ENCODE data around the gene TESK2. TPM values are rescaled to one million over a fixed set of nuclear protein-coding genes. Genes with fewer than 3 reads are reported as not detected.

The TESK2 gene
- total RNA-seq, 2 experiments from 2014 or later, result 3.0 to 4.4 TPM

DNA sequence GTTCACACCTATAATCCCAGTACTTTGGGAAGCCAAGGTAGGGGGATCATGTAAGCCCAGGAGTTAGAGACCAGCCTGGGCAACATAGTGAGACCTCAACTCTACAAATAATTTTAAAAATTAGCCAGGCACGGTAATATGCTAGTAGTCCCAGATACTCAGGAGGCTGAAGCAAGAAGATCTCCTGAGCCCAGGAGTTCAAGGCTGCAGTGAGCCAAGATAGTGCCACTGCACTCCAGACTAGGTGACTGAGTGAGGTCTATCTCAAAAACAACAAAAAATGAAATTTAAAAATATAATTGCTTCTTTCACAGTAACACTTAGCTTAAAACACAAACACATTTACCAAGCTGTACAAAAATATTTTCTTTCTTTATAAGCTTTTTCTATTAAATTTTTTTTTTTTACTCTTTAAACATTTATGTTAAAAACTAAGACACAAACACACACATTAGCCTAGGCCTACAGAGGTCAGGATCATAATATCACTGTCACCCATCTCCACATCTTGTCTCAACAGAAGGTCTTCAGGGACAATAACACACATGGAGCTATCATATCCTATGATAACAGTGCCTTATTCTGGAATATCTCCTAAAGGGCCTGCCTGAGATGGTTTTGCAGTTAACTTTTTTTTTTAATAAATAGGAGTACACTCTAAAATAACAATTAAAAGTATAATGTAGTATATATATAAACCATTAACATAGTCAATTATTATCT lies 43.9 kb downstream of the TESK2 start:
- Mint-ChIP-seq H3K36me3 (no peaks in the 10 kb centered on the region), H3K4me1 (no peaks in the 10 kb centered on the region), H3K27ac (no peak overlapping the region), H3K27me3 (no peaks in the 10 kb centered on the region), H3K9me3 (ENCODE audit: low read depth) (no peaks in the 10 kb centered on the region), H3K4me3 (no peak overlapping the region)
- DNase-seq (no peak), ATAC-seq (no peak)
- CTCF ChIA-PET, result interaction anchor here (1.4 kb wide), 1 partner anchor 90 kb away, joined by 4 read pairs; no protein-coding TSS in a partner anchor

DNA sequence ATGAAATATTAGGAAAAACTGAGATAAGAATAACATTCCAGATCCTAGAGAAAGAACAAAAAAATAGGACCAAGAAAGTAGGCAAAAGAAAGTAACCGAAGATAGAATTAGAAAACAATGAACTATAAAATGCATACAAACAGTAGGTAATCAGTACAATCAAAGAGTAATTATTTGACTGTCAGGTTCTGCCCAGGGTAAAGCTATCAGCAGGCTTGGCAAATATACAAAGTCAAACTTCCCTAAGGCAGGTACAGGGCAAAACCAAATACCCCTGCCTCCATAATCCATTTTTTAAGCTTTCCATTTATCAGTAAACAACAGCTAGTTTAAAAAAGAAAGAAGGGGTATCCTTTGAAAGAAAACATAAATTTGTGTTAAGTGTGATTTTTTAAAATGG lies 44.4 kb downstream of the TESK2 start:
- no peak for ATAC-seq
- Mint-ChIP-seq H3K27me3 (no peaks in the 10 kb centered on the region), H3K36me3 (no peaks in the 10 kb centered on the region), H3K27ac (no peak overlapping the region), H3K9me3 (ENCODE audit: low read depth) (no peaks in the 10 kb centered on the region), H3K4me1 (no peaks in the 10 kb centered on the region), H3K4me3 (no peak overlapping the region)
- CTCF ChIA-PET, result interaction anchor here (1.4 kb wide), 1 partner anchor 90 kb away, joined by 4 read pairs; no protein-coding TSS in a partner anchor
- DNase-seq, result no peak

DNA sequence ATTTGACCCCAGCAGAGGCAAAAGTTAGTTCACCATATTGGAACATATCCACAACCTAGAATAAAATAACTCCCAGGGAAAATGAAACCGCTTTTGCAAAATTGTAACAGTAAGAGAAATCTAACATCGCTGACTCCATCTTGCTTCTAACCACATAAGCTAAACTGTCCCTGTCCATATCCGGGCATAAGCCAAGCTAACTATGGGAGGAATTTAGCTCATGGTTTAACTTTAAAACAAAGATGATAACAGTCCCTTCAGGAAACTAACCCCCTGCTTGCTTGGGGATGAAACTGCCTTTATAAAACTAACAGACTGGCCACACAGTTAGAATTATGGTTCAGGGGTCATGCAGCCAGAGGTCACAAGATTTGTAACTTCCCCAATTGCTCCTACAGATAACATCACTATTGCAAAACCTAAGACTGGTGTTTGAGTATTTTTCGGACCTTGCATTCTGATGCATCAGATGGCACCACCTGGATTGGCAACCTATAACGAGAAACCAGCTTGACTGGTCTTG lies 46.3 kb downstream of the TESK2 start:
- Mint-ChIP-seq H3K27me3 (no peaks in the 10 kb centered on the region), H3K4me3 (no peak overlapping the region), H3K36me3 (no peaks in the 10 kb centered on the region), H3K9me3 (ENCODE audit: low read depth) (no peaks in the 10 kb centered on the region), H3K4me1 (no peaks in the 10 kb centered on the region), H3K27ac (no peak overlapping the region)
- no peak for ATAC-seq
- no peak for DNase-seq
- CTCF ChIA-PET, result no interaction called here

DNA sequence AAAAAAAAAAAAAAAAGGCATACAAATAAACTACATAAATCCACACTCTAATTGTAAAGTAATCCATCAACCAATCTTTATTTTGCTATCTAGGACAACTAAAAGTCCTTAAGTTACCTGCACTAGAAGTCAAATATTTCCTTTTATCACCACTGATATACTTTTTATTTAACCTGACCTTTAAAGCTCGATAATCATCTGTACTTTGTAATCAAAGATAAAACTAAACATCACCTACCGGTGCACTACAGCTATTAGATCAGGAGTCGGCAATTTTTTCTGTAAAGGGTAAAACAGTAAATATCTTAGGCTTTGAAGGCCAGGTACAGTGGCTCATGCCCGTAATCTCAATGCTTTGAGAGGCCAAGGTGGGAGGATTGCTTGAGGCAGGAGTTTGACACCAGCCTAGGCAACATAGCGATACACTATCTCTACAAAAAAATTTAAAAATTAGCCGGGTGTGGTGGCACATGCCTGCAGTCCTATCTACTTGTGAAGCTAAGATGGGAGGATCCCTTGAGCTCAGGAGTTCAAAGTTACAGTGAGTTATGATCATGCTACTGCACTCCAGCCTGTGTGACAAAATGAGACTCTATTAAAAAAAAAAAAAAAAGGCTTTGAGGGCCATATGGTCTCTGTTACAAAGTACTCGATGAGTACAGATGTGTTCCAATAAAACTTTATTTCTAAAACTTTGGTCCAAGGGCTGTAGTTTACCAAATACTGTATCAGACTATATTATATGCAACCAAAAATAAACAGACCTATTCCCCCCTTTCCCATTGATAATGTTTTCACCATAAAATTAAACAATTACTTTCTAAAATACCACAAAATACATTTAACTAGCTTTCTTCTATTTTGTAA lies 47.1 kb downstream of the TESK2 start:
- Mint-ChIP-seq H3K4me3 (no peak overlapping the region), H3K36me3 (no peaks in the 10 kb centered on the region), H3K9me3 (ENCODE audit: low read depth) (no peaks in the 10 kb centered on the region), H3K27ac (no peak overlapping the region), H3K27me3 (no peaks in the 10 kb centered on the region), H3K4me1 (no peaks in the 10 kb centered on the region)
- CTCF ChIA-PET, result no interaction called here
- DNase-seq (no peak), ATAC-seq (no peak)

DNA sequence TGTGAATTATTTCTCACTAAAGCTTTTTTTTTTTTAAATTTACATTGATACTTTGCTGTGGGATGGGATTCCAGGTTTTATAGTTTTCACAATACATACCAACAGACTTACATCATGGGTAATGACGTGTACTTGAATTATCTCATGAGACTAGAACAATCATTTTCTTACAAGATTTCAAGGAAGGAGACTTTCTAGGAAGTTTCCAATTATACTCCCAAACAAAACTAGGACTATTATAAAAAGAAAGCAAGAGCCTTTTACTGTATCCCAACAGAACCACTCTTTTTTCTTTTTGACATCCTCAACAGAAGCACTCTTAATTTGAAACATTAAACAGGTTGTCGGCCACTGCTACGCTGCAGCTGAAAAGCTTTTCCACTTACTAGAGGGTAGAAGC lies 48.7 kb downstream of the TESK2 start:
- H3K27me3 Mint-ChIP-seq, result no peaks in the 10 kb centered on the region
- no peak for ATAC-seq
- H3K9me3 Mint-ChIP-seq (ENCODE audit: low read depth), result no peaks in the 10 kb centered on the region
- no peak for DNase-seq
- no peak overlapping the region for H3K27ac Mint-ChIP-seq
- H3K36me3 Mint-ChIP-seq, result no peaks in the 10 kb centered on the region
- no peak overlapping the region for H3K4me3 Mint-ChIP-seq
- H3K4me1 Mint-ChIP-seq, result no peaks in the 10 kb centered on the region
- CTCF ChIA-PET, result no interaction called here

DNA sequence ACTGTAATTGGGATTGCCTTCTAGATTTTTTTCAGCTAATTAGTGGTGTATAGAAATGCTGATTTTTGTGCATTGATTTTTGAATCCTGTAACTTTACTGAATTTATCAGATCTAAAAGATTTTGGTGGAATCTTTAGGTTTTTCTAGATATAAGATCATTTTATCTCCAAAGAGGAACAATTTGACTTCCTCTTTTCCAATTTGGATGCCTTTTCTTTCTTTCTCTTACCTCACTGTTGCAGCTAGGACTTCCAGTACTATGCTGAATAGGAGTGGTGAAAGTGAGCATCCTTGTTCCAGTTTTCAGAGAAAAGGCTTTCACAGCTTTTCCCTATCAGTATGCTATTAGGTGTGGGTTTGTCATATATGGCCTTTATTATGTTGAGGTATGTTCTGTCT lies 53.6 kb downstream of the TESK2 start:
- H3K27ac Mint-ChIP-seq, result no peak overlapping the region
- no peaks in the 10 kb centered on the region for H3K27me3 Mint-ChIP-seq
- no peak for DNase-seq
- H3K9me3 Mint-ChIP-seq (ENCODE audit: low read depth), result no peaks in the 10 kb centered on the region
- no peaks in the 10 kb centered on the region for H3K4me1 Mint-ChIP-seq
- H3K36me3 Mint-ChIP-seq, result no peaks in the 10 kb centered on the region
- CTCF ChIA-PET, result no interaction called here
- H3K4me3 Mint-ChIP-seq, result no peak overlapping the region
- no peak for ATAC-seq

DNA sequence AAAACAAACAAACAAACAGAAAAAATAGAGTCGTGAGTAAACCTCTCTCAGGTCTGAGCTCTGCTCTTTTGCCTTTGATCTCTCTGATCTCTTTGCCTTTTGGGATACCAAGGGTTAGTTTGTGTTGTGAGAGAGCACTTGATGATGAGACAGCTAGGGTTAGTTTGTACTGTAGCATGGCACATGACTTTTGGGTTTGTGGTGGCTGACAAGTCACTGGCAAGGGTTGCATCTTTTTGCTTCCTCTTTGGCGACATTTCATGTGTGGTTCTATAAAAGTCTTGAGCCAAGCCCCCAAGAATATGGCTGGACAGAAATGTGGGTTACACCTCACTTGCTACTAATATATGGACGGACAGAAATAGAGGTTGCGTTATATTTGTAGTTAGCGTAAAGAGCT lies 60.5 kb downstream of the TESK2 start:
- no peaks in the 10 kb centered on the region for H3K27me3 Mint-ChIP-seq
- H3K36me3 Mint-ChIP-seq, result no peaks in the 10 kb centered on the region
- CTCF ChIA-PET, result no interaction called here
- no peaks in the 10 kb centered on the region for H3K9me3 Mint-ChIP-seq (ENCODE audit: low read depth)
- H3K4me1 Mint-ChIP-seq, result peaks cover 8% of the 10 kb centered on the region
- DNase-seq (no peak), ATAC-seq (no peak)
- H3K4me3 Mint-ChIP-seq, result no peak overlapping the region
- no peak overlapping the region for H3K27ac Mint-ChIP-seq

DNA sequence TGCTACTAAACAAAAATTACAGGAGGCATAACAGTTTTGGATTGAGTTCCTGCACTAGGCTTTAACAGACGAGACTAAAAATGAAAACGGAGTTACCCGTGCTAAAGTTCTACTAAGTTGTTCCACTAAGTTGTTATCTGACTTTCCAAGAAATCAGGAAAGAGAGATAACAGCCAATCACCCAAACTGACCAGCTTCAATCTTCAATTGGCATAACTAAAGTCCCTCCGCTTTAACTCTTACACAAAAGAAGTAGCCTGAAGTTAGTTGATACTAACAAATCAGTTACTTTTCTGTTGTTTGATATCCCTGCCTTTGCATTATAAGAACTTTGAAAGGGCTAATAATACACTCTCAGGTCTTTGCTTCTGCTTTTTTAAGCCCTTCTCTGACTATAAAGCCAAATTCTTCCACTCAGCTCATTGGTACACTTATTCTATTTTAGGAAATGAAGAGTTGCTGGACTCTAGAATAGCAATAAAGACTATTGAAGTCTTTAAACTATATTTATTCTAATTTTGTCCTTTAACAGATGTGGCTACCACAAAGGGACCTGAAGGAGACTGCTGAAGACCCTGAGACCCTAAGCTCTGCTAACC lies 61.3 kb downstream of the TESK2 start:
- ATAC-seq, result no peak
- no peak for DNase-seq
- Mint-ChIP-seq H3K4me3 (no peak overlapping the region), H3K27me3 (no peaks in the 10 kb centered on the region), H3K4me1 (peaks cover 8% of the 10 kb centered on the region), H3K27ac (no peak overlapping the region), H3K9me3 (ENCODE audit: low read depth) (no peaks in the 10 kb centered on the region), H3K36me3 (no peaks in the 10 kb centered on the region)
- CTCF ChIA-PET, result no interaction called here

DNA sequence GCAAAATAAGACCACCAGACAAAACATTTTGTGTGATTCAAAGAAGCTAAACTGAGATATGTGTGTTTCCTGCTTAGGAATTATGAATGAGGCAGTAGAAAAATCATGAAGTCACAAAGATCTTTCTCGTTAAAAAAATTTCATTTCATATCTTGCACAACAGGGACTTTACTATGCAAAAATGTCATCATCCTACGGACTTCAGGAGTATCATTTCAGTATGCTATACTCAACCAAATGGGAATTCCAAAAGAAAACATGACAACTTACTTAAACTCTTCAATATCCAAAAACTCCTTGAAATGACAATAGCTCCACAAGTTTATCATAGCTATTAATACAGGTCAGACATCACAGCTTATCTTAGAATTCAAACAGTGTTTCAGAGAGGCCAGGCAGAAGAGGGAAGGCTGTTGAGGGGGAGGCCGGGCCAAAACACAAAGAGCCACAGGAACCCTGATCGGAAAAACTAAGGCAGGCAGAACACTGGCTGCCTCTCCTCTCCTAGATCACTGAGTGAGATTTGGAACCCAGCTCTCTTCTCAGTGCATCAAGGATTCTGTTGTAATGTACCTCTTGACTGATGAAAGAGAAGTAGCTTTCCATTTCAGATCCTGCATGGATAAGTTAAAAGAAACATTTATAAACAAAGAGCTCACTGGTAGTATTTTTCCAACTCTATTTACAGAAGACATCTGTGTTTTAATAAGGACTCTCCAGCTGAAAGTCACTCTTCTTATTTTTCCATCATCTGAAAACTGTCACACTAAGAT lies 66.9 kb downstream of the TESK2 start:
- Mint-ChIP-seq H3K4me1 (no peaks in the 10 kb centered on the region), H3K27ac (no peak overlapping the region), H3K9me3 (ENCODE audit: low read depth) (peaks cover 2% of the 10 kb centered on the region), H3K4me3 (no peak overlapping the region), H3K36me3 (peaks cover 7% of the 10 kb centered on the region), H3K27me3 (no peaks in the 10 kb centered on the region)
- CTCF ChIA-PET, result interaction anchor here (0.9 kb wide), 1 partner anchor 69 kb away, joined by 4 read pairs; no protein-coding TSS in a partner anchor
- ATAC-seq (no peak), DNase-seq (no peak)

DNA sequence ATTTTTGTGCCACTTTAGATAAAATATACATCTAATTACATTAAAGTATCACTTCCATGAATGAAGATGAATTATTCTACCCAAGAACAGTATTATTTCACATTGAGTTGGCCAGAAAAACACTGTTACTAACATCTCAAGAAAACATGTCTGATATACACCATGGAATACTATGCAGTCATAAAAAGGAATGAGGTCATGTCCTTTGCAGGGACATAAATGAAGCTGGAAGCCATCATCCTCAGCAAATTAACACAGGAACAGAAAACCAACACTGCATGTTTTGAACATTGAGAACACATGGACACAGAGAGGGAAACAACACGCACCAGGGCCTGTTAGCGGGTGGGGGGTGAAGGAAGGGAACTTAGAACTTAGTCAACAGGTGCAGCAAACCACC lies 69.0 kb downstream of the TESK2 start:
- Mint-ChIP-seq H3K4me3 (no peak overlapping the region), H3K4me1 (no peaks in the 10 kb centered on the region), H3K36me3 (peaks cover 7% of the 10 kb centered on the region), H3K9me3 (ENCODE audit: low read depth) (peaks cover 2% of the 10 kb centered on the region), H3K27ac (no peak overlapping the region), H3K27me3 (no peaks in the 10 kb centered on the region)
- CTCF ChIA-PET, result interaction anchor here (0.6 kb wide), 1 partner anchor 234 kb away, joined by 3 read pairs; no protein-coding TSS in a partner anchor
- no peak for ATAC-seq
- no peak for DNase-seq

DNA sequence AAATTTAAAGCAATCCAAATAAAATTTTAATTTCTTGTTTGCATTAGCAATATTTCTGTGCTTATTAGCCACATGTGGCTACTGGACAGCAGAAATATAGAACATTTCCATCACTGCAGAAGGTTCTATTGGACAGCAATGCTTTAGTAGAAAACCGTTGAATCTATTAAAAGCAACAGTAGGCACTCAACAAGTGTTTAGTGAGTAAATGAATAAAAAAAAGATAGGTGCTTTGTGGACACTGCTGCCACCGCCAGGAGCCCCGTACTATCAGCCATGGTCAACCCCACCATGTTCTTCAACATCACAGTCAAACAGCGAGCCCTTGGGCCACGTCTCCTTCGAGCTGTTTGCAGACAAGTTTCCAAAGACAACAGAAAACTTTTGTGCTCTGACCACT lies 76.2 kb downstream of the TESK2 start:
- CTCF ChIA-PET, result interaction anchor here (0.8 to 1.3 kb wide), 2 partner anchors 11 to 155 kb away, joined by 3 read pairs; no protein-coding TSS in a partner anchor
- Mint-ChIP-seq H3K9me3 (ENCODE audit: low read depth) (no peaks in the 10 kb centered on the region), H3K4me3 (no peak overlapping the region), H3K27me3 (no peaks in the 10 kb centered on the region), H3K27ac (no peak overlapping the region), H3K36me3 (no peaks in the 10 kb centered on the region), H3K4me1 (peaks cover 3% of the 10 kb centered on the region)
- ATAC-seq, result no peak
- DNase-seq, result no peak

DNA sequence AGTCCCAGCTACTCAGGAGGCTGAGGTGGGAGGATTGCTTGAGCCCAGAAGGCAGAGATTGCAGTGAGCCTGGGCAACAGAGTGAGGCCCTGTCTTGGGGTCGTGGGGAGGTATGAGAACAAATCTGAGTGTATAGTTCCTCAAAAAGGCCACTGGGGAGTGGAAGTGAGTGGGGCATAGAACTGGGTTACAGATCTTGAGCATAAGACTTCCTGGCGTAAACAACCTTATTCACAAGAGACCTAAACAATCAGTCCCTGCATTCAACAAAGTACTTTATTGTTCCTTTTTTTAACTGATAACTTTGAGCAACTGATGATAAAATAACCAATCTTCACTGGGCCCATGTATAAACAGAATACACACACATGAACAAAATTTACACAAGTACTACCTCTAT lies 78.1 kb downstream of the TESK2 start:
- Mint-ChIP-seq H3K36me3 (peaks cover 1% of the 10 kb centered on the region), H3K27me3 (no peaks in the 10 kb centered on the region), H3K4me3 (no peak overlapping the region), H3K4me1 (peaks cover 10% of the 10 kb centered on the region), H3K9me3 (ENCODE audit: low read depth) (no peaks in the 10 kb centered on the region), H3K27ac (no peak overlapping the region)
- DNase-seq (no peak), ATAC-seq (no peak)
- CTCF ChIA-PET, result no interaction called here

DNA sequence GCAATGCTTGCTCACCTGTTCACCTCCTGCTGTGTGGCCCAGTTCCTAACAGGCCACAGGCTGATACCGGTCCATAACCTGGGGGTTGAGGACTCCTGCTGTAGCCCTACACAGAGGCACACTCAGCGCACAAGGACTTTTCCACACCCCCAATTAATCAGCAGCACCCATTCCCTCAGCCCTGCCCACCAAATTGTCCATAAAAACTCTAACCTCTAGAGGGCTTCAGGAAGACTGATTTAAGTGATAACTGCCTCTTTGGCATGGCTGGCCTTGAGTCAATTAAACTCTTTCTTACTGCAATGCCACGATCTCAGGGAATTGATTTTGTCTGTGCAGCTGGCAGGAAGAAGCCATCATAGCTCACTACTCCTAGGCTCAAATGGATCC lies 79.5 kb downstream of the TESK2 start:
- CTCF ChIA-PET, result no interaction called here
- Mint-ChIP-seq H3K4me3 (no peak overlapping the region), H3K27me3 (no peaks in the 10 kb centered on the region), H3K4me1 (peaks cover 7% of the 10 kb centered on the region), H3K9me3 (ENCODE audit: low read depth) (no peaks in the 10 kb centered on the region), H3K36me3 (peaks cover 1% of the 10 kb centered on the region), H3K27ac (no peak overlapping the region)
- DNase-seq (no peak), ATAC-seq (no peak)

Measured in activated CD8-positive, alpha-beta memory T cell treated with anti-CD3 and anti-CD28 coated beads, Interleukin-2, amount 10 ng/mL, durations not matched to agents 7 days and 5 days (primary cell).